GM18526 (cell line): ENCODE measurements around the gene HES4.

Experiments
- POLR2A ChIP-seq: IDR thresholded peaks from 3 replicates; pipeline ENCODE4 v1.6.1; 2011; ENCODE audit not compliant: insufficient read length; ENCODE audit errors: extremely low read depth

Gene HES4

GRCh38 chr1:1006305-1007159 is 6.6 kb upstream of the HES4 start:
- TF ChIP-seq POLR2A = no peak

GRCh38 chr1:1005774-1006304 is 5.9 kb upstream of the HES4 start:
- TF ChIP-seq POLR2A = no peak

GRCh38 chr1:1004780-1005697 is 5.1 kb upstream of the HES4 start:
- TF ChIP-seq POLR2A = no peak

GRCh38 chr1:1004420-1004779 is 4.5 kb upstream of the HES4 start:
- no peak for TF ChIP-seq POLR2A

- no peak for TF ChIP-seq POLR2A
Measured at GRCh38 chr1:1003618-1004419, 3.9 kb upstream of the HES4 start.

- TF ChIP-seq POLR2A = no peak
Measured at GRCh38 chr1:1001057-1001783, 1.3 kb upstream of the HES4 start.

- no peak for TF ChIP-seq POLR2A
Measured at GRCh38 chr1:1000357-1001056, 610 bp upstream of the HES4 start.

- TF ChIP-seq POLR2A = no peak
Measured at GRCh38 chr1:998995-999724, 737 bp downstream of the HES4 start.

GRCh38 chr1:998745-998994 is 1.2 kb downstream of the HES4 start:
- TF ChIP-seq POLR2A = no peak

- no peak for TF ChIP-seq POLR2A
Measured at GRCh38 chr1:997993-998744, 1.7 kb downstream of the HES4 start.

GRCh38 chr1:997713-997992 is 2.2 kb downstream of the HES4 start:
- TF ChIP-seq POLR2A = no peak

- TF ChIP-seq POLR2A = no peak
Measured at GRCh38 chr1:996851-997712, 2.8 kb downstream of the HES4 start.
